PC-9 (cell line): ENCODE results near the gene ZNF420. TPM values are rescaled to one million over a fixed set of nuclear protein-coding genes. Genes with fewer than 3 reads are reported as not detected.
"Not testable (repeated sequence)": the region's sequence is repeated elsewhere in the genome, so short reads cannot be mapped to it uniquely, and the experiment has no call there.

ENCODE experiments used
- BruUV-seq: library from RNA; stranded (reverse); fragments of 400-500 nt; replicated peaks from 2 replicates; lab custom pipeline; 2021; lab: Mats Ljungman, UMichigan
- CTCF ChIA-PET: fragments of 300-600 bp; sonication (Branson Sonifier 250); formaldehyde crosslinking; loops from one replicate; lab custom pipeline; 2022; ENCODE audit warnings: antibody characterized with exemption; lab: Charles Lee
- POLR2A ChIA-PET: fragments of 300-600 bp; sonication (Branson Sonifier 250); formaldehyde crosslinking; loops from one replicate; lab custom pipeline; 2022; ENCODE audit warnings: antibody characterized with exemption; ENCODE audit not compliant: unreplicated experiment; lab: Charles Lee
- DNase-seq, 2 experiments: peaks; one replicate each; pipeline versions ENCODE4 v3.0.0 to v3.0.0-alpha.2; 2015 to 2022; ENCODE audit warnings: mixed read lengths in 1 of 2
- H2AFZ ChIP-seq: fragments of 200-600 bp; sonication (generic); 2 replicates; pipeline ENCODE4 v1.8.1; 2017; ENCODE audit warnings: antibody characterized with exemption
- H3F3A ChIP-seq: fragments of 200-600 bp; sonication (generic); 2 replicates; pipeline ENCODE4 v1.8.1; 2017; ENCODE audit warnings: antibody characterized with exemption, mild to moderate bottlenecking, low read depth; ENCODE audit not compliant: insufficient read depth
- H3K27ac ChIP-seq: fragments of 200-600 bp; sonication (generic); 2 replicates; pipeline ENCODE4 v1.6.1; 2016; ENCODE audit warnings: mixed run types
- H3K27me3 ChIP-seq: fragments of 200-600 bp; sonication (generic); 2 replicates; pipeline ENCODE4 v1.6.1; 2016; ENCODE audit warnings: low read depth, mixed run types; ENCODE audit not compliant: insufficient read depth
- H3K36me3 ChIP-seq: fragments of 200-600 bp; sonication (generic); 2 replicates; pipeline ENCODE4 v1.6.1; 2016; ENCODE audit warnings: low read depth, mixed run types
- H3K4me1 ChIP-seq: fragments of 200-600 bp; sonication (generic); replicated peaks from 2 replicates; pipeline ENCODE4 v1.6.1; 2016; ENCODE audit warnings: mixed run types; ENCODE audit not compliant: insufficient read depth
- H3K4me2 ChIP-seq: fragments of 200-600 bp; sonication (generic); 2 replicates; pipeline ENCODE4 v1.6.1; 2017; ENCODE audit warnings: mixed run types
- H3K4me3 ChIP-seq: fragments of 200-600 bp; sonication (generic); 2 replicates; pipeline ENCODE4 v1.6.1; 2016; ENCODE audit warnings: mixed run types
- H3K79me2 ChIP-seq: fragments of 200-600 bp; sonication (generic); 2 replicates; pipeline ENCODE4 v1.6.1; 2017; ENCODE audit warnings: low read depth, mixed run types
- H3K9me2 ChIP-seq: fragments of 200-600 bp; sonication (generic); 2 replicates; pipeline ENCODE4 v1.8.1; 2017; ENCODE audit warnings: mild to moderate bottlenecking; ENCODE audit not compliant: insufficient read depth
- H3K9me3 ChIP-seq: fragments of 200-600 bp; sonication (generic); 2 replicates; pipeline ENCODE4 v1.8.1; 2016; ENCODE audit warnings: low read depth; ENCODE audit not compliant: insufficient read depth
- H4K20me1 ChIP-seq: fragments of 200-600 bp; sonication (generic); 2 replicates; pipeline ENCODE4 v1.8.1; 2017; ENCODE audit not compliant: insufficient read depth
- EZH2 ChIP-seq: fragments of 200-600 bp; sonication (generic); IDR thresholded peaks from 2 replicates; pipeline ENCODE4 v1.8.0; 2017; ENCODE audit warnings: antibody characterized with exemption, low read depth
- intact Hi-C: fragments of 100-400 bp; cut with micrococcal nuclease; formaldehyde crosslinking; loops from one replicate; pipeline ENCODE4 v1.10.0; 2022; ENCODE audit not compliant: unreplicated experiment
- total RNA-seq: library from RNA; stranded (reverse); gene quantifications from 2 replicates; pipeline ENCODE4 v1.2.3, GENCODE V29; 2021
- TF ChIP-seq, protein P1 (sequence below): fragments of 200-600 bp; sonication (generic); conservative IDR thresholded peaks from 2 replicates; pipeline ENCODE4 v1.6.1; 2017; ENCODE audit warnings: mixed run types, antibody characterized with exemption, mild to moderate bottlenecking, moderate library complexity

Gene ZNF420
- total RNA-seq, 1 experiment from 2014 or later, result 4.7 TPM

DNA sequence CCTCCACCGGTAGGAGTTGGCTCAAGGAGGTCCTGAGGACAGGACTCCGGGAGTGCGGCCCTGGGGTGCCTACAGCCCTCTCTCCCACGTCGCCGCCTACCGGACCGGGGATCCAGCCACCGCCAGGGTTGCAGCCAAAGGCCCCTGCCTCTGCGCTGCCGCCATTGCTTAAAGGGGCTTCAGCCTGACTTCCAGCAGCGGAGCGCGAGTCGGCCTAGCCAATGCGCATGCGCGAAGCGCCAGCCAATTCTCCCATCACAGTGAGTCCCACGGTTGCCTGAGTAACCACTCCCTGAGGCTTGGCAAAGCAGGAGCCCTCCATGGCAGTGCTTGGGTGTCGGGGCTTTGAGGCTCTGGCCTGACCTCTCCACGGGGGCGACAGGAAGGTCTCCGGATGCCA is 21.5 kb upstream of the ZNF420 start:
- Histone ChIP-seq H3F3A (no peaks in the 10 kb centered on the region), H3K4me2 (no peak overlapping the region), H3K4me1 (no peaks in the 10 kb centered on the region), H3K27me3 (peaks cover 24% of the 10 kb centered on the region), H3K9me3 (peaks cover 4% of the 10 kb centered on the region; the same call in 1 of the 2 replicates), H3K4me3 (no peak overlapping the region), H4K20me1 (no peaks in the 10 kb centered on the region), H3K9me2 (no peaks in the 10 kb centered on the region), H2AFZ (no peak overlapping the region), H3K79me2 (no peaks in the 10 kb centered on the region), H3K36me3 (no peaks in the 10 kb centered on the region), H3K27ac (no peak overlapping the region)
- TF ChIP-seq, protein P1, sequence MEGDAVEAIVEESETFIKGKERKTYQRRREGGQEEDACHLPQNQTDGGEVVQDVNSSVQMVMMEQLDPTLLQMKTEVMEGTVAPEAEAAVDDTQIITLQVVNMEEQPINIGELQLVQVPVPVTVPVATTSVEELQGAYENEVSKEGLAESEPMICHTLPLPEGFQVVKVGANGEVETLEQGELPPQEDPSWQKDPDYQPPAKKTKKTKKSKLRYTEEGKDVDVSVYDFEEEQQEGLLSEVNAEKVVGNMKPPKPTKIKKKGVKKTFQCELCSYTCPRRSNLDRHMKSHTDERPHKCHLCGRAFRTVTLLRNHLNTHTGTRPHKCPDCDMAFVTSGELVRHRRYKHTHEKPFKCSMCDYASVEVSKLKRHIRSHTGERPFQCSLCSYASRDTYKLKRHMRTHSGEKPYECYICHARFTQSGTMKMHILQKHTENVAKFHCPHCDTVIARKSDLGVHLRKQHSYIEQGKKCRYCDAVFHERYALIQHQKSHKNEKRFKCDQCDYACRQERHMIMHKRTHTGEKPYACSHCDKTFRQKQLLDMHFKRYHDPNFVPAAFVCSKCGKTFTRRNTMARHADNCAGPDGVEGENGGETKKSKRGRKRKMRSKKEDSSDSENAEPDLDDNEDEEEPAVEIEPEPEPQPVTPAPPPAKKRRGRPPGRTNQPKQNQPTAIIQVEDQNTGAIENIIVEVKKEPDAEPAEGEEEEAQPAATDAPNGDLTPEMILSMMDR, result no peak
- TF ChIP-seq EZH2, result no peak
- no TSS peak for BruUV-seq
- intact Hi-C loops, result no loop called here
- no peak for DNase-seq
- ChIA-PET POLR2A (no interaction called here), CTCF (no interaction called here)

- H3K4me3 ChIP-seq, result no peak overlapping the region
- POLR2A ChIA-PET, result no interaction called here
- intact Hi-C loops, result no loop called here
- H3K27ac ChIP-seq, result no peak overlapping the region
- peaks cover 4% of the 10 kb centered on the region; the same call in 1 of the 2 replicates for H3K9me3 ChIP-seq
- no peak overlapping the region for H2AFZ ChIP-seq
- CTCF ChIA-PET, result no interaction called here
- no peaks in the 10 kb centered on the region for H3K4me1 ChIP-seq
- BruUV-seq, result no TSS peak
- peaks cover 23% of the 10 kb centered on the region for H3K27me3 ChIP-seq
- H3K9me2 ChIP-seq, result no peaks in the 10 kb centered on the region
- no peaks in the 10 kb centered on the region for H3K36me3 ChIP-seq
- no peaks in the 10 kb centered on the region for H4K20me1 ChIP-seq
- no peaks in the 10 kb centered on the region for H3K79me2 ChIP-seq
- H3K4me2 ChIP-seq, result no peak overlapping the region
- no peak for DNase-seq
- TF ChIP-seq, protein P1, result no peak
- TF ChIP-seq EZH2, result no peak
- H3F3A ChIP-seq, result no peaks in the 10 kb centered on the region
These were observed 19.1 kb upstream of the ZNF420 start for GRCh38 chr19:37059142-37059541.

- H2AFZ ChIP-seq, POLR2A ChIA-PET, DNase-seq, BruUV-seq, intact Hi-C loops, H3K36me3 ChIP-seq, H3K4me3 ChIP-seq, H3K9me3 ChIP-seq, H3K4me2 ChIP-seq, H3K27me3 ChIP-seq, H3K4me1 ChIP-seq, H4K20me1 ChIP-seq, CTCF ChIA-PET, H3F3A ChIP-seq, H3K79me2 ChIP-seq, H3K27ac ChIP-seq, H3K9me2 ChIP-seq: not testable (repeated sequence)
These were observed 13.3 kb upstream of the ZNF420 start for GRCh38 chr19:37064886-37065285.

DNA sequence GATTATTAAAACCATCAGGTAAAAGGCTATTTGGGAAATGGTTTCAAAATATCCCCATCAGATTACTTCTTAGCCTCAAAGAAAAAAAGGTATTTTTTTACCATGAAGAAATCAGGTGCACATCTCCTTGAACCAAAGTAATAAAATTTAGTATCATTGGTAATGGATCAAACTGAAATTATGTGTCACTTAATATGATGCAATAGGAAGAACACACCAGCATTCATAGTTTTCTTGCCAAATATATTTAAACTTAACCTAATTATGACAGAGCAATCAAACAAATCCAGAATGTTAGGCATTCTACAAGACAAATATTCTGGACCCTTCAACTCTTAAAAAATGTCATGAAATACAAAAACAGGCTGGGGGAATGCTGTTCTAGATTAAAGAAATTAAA is 4.1 kb upstream of the ZNF420 start:
- TF ChIP-seq, protein P1, result no peak
- TF ChIP-seq EZH2, result no peak
- ChIA-PET CTCF (no interaction called here), POLR2A (no interaction called here)
- no peaks in the 10 kb centered on the region for H4K20me1 ChIP-seq
- no peak overlapping the region for H3K27ac ChIP-seq
- no TSS peak for BruUV-seq
- H3K4me3 ChIP-seq, result no peak overlapping the region
- H3K4me2 ChIP-seq, result no peak overlapping the region
- peaks cover 13% of the 10 kb centered on the region for H3K79me2 ChIP-seq
- H2AFZ ChIP-seq, result no peak overlapping the region
- no peaks in the 10 kb centered on the region for H3K27me3 ChIP-seq
- H3K9me2 ChIP-seq, result peaks cover 9% of the 10 kb centered on the region
- intact Hi-C loops, result no loop called here
- DNase-seq, result no peak
- peaks cover 7% of the 10 kb centered on the region for H3K4me1 ChIP-seq
- peaks cover 7% of the 10 kb centered on the region for H3K9me3 ChIP-seq
- H3K36me3 ChIP-seq, result no peaks in the 10 kb centered on the region
- H3F3A ChIP-seq, result no peaks in the 10 kb centered on the region
